Measurements from ENCODE around the gene SCAPER. TPM values are rescaled to one million over a fixed set of nuclear protein-coding genes. Genes with fewer than 3 reads are reported as not detected.

SCAPER gene
- total RNA-seq, 1 donor from 2014 or later: 42.6 TPM

GRCh38 chr15:76553564-76553963 lies 351.6 kb downstream of the SCAPER start:
- intact Hi-C loops (cut with micrococcal nuclease): no loop called here
- DNase-seq: no peak
- Histone ChIP-seq H3K36me3 (peaks cover 5% of the 10 kb centered on the region), H3K9me3 (replicated peaks) (peaks cover 20% of the 10 kb centered on the region), H3K4me3 (no peak overlapping the region), H3K4me1 (peaks cover 6% of the 10 kb centered on the region), H3K27ac (replicated peaks) (no peak overlapping the region), H3K27me3 (ENCODE audit: low read depth) (no peaks in the 10 kb centered on the region)
- no peak for TF ChIP-seq CTCF (IDR thresholded peaks at IDR 0.05; ENCODE audit: borderline replicate concordance)

- no peak overlapping the region for H3K27ac ChIP-seq (replicated peaks)
- peaks cover 6% of the 10 kb centered on the region for H3K4me1 ChIP-seq
- peaks cover 5% of the 10 kb centered on the region for H3K36me3 ChIP-seq
- intact Hi-C loops (cut with micrococcal nuclease): no loop called here
- no peak overlapping the region for H3K4me3 ChIP-seq
- H3K9me3 ChIP-seq (replicated peaks): peaks cover 20% of the 10 kb centered on the region
- DNase-seq: no peak
- TF ChIP-seq CTCF (IDR thresholded peaks at IDR 0.05; ENCODE audit: borderline replicate concordance): no peak
- H3K27me3 ChIP-seq (ENCODE audit: low read depth): no peaks in the 10 kb centered on the region
Measured at GRCh38 chr15:76553102-76553501, 352.0 kb downstream of the SCAPER start.

DNA sequence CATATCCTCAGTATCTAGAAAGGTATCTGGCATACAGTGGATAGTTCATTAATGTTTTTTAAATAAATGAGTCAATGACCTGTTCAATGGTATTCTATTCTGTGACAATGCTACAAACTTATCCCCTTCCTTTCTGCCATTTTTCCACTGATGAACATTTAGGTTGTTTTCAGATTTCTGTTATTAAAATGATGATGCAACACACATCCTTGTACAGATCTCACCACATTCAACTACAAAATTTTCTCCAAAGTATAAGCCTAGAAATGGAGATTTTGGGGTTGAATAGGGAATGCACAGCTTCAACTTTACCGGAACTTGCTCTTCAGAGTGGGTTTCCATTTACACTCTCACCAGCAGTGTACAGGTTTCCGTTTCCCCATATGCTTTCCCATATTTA lies 358.3 kb downstream of the SCAPER start:
- H3K4me3 ChIP-seq: no peak overlapping the region
- no peaks in the 10 kb centered on the region for H3K27me3 ChIP-seq (ENCODE audit: low read depth)
- H3K36me3 ChIP-seq: peaks cover 5% of the 10 kb centered on the region
- H3K9me3 ChIP-seq (replicated peaks): peaks cover 7% of the 10 kb centered on the region
- H3K4me1 ChIP-seq: no peaks in the 10 kb centered on the region
- TF ChIP-seq CTCF (IDR thresholded peaks at IDR 0.05; ENCODE audit: borderline replicate concordance): no peak
- no peak overlapping the region for H3K27ac ChIP-seq (replicated peaks)
- intact Hi-C loops (cut with micrococcal nuclease): no loop called here
- no peak for DNase-seq

DNA sequence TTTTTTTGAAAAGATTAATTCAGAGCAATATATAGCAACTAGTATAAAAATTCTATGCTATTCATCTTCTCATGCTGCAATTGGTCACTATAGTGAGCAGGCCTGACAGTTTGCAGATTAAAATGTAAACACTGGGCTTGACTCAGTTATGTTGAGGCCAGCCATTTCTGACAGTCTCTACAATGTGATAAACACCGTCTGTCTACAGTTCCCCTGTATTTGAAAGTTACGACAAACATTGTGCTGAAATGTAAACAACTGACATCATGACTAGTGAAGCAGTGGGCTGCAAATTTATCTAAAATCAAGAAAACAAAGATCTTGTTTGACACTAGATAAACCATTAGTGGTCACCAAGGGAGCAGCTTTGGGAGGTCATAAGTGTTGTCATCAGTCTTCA lies 371.1 kb downstream of the SCAPER start:
- intact Hi-C loops (cut with micrococcal nuclease): no loop called here
- Histone ChIP-seq H3K4me1 (no peaks in the 10 kb centered on the region), H3K4me3 (no peak overlapping the region), H3K27ac (replicated peaks) (no peak overlapping the region), H3K36me3 (peaks cover 4% of the 10 kb centered on the region), H3K9me3 (replicated peaks) (no peaks in the 10 kb centered on the region), H3K27me3 (ENCODE audit: low read depth) (no peaks in the 10 kb centered on the region)
- no peak for TF ChIP-seq CTCF (IDR thresholded peaks at IDR 0.05; ENCODE audit: borderline replicate concordance)
- no peak for DNase-seq

- TF ChIP-seq CTCF (IDR thresholded peaks at IDR 0.05; ENCODE audit: borderline replicate concordance): no peak
- no peaks in the 10 kb centered on the region for H3K36me3 ChIP-seq
- no peak for DNase-seq
- H3K27ac ChIP-seq (replicated peaks): no peak overlapping the region
- intact Hi-C loops (cut with micrococcal nuclease): no loop called here
- H3K27me3 ChIP-seq (ENCODE audit: low read depth): no peaks in the 10 kb centered on the region
- no peak overlapping the region for H3K4me3 ChIP-seq
- no peaks in the 10 kb centered on the region for H3K4me1 ChIP-seq
- no peaks in the 10 kb centered on the region for H3K9me3 ChIP-seq (replicated peaks)
Measured at GRCh38 chr15:76533060-76533820, 371.9 kb downstream of the SCAPER start.

Measured in left ventricle myocardium inferior (tissue), 1 donor.